ENCODE data around the gene HILPDA.

- TF ChIP-seq OSR1 (CRISPR knock-in tag; IDR thresholded peaks at IDR 0.05): no peak
- TF ChIP-seq ZFP3 (CRISPR knock-in tag; IDR thresholded peaks at IDR 0.05): no peak
- no peak for TF ChIP-seq TOX (CRISPR knock-in tag; IDR thresholded peaks at IDR 0.05; ENCODE audit: borderline replicate concordance)
- no peak for TF ChIP-seq PATZ1 (CRISPR knock-in tag; IDR thresholded peaks at IDR 0.05; ENCODE audit: borderline replicate concordance)
- no peak for TF ChIP-seq PPARA (CRISPR knock-in tag; IDR thresholded peaks at IDR 0.05; ENCODE audit: borderline replicate concordance)
- TF ChIP-seq CSRNP3 (CRISPR knock-in tag; IDR thresholded peaks at IDR 0.05): no peak
- TF ChIP-seq, protein P1, sequence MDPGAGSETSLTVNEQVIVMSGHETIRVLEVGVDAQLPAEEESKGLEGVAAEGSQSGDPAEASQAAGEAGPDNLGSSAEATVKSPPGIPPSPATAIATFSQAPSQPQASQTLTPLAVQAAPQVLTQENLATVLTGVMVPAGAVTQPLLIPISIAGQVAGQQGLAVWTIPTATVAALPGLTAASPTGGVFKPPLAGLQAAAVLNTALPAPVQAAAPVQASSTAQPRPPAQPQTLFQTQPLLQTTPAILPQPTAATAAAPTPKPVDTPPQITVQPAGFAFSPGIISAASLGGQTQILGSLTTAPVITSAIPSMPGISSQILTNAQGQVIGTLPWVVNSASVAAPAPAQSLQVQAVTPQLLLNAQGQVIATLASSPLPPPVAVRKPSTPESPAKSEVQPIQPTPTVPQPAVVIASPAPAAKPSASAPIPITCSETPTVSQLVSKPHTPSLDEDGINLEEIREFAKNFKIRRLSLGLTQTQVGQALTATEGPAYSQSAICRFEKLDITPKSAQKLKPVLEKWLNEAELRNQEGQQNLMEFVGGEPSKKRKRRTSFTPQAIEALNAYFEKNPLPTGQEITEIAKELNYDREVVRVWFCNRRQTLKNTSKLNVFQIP (CRISPR knock-in tag; IDR thresholded peaks at IDR 0.05; ENCODE audit: borderline replicate concordance, low read depth): no peak
- TF ChIP-seq ARNTL (CRISPR knock-in tag; IDR thresholded peaks at IDR 0.05; ENCODE audit: borderline replicate concordance, low read depth): no peak
- no peak for TF ChIP-seq ZNF8 (CRISPR knock-in tag; IDR thresholded peaks at IDR 0.05)
- TF ChIP-seq, protein P2, sequence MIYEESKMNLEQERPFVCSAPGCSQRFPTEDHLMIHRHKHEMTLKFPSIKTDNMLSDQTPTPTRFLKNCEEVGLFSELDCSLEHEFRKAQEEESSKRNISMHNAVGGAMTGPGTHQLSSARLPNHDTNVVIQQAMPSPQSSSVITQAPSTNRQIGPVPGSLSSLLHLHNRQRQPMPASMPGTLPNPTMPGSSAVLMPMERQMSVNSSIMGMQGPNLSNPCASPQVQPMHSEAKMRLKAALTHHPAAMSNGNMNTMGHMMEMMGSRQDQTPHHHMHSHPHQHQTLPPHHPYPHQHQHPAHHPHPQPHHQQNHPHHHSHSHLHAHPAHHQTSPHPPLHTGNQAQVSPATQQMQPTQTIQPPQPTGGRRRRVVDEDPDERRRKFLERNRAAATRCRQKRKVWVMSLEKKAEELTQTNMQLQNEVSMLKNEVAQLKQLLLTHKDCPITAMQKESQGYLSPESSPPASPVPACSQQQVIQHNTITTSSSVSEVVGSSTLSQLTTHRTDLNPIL (CRISPR knock-in tag; IDR thresholded peaks at IDR 0.05; ENCODE audit: low read depth): no peak
These were observed 45.3 kb upstream of the HILPDA start for GRCh38 chr7:128410451-128410753.
